ENCODE results near the gene CDKAL1.

CDKAL1 gene

GRCh38 chr6:20965276-20965675 lies 431.0 kb downstream of the CDKAL1 start:
- TF ChIP-seq CTCF (IDR thresholded peaks at IDR 0.05), result no peak
- intact Hi-C loops (cut with DNase I; ENCODE audit: low total_unique reads), result no loop called here
- Histone ChIP-seq H3K4me1 (no peaks in the 10 kb centered on the region), H3K36me3 (peaks cover 0 to 8% (median 0%) of the 10 kb centered on the region in 3 donors), H3K27ac (no peak overlapping the region), H3K9me3 (peaks cover 0 to 16% (median 0%) of the 10 kb centered on the region in 3 donors), H3K4me3 (no peak overlapping the region), H3K27me3 (no peaks in the 10 kb centered on the region)
- no peak for DNase-seq

DNA sequence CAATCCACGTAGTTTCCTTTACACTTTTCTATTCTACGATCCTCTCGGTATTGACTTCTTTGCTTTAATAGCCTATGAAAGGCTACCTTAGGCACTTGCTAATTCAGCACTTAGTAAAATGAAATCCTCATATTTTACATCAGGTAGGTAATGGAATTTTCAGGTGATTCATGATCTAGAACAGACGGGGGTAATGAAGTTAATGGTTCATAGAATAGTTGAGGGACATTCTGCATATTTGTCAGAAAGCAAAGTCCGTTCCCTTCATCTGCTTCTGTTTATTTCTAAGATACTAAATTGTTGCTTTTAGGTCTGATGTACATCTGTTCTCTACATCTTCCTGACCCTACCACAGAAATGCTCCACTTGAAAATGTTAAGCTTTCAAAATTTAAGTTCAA lies 431.7 kb downstream of the CDKAL1 start:
- Histone ChIP-seq H3K27me3 (no peaks in the 10 kb centered on the region), H3K36me3 (peaks cover 0 to 8% (median 0%) of the 10 kb centered on the region in 3 donors), H3K4me3 (no peak overlapping the region), H3K27ac (no peak overlapping the region), H3K9me3 (peaks cover 0 to 16% (median 0%) of the 10 kb centered on the region in 3 donors), H3K4me1 (no peaks in the 10 kb centered on the region)
- no peak for DNase-seq
- intact Hi-C loops (cut with DNase I; ENCODE audit: low total_unique reads), result no loop called here
- no peak for TF ChIP-seq CTCF (IDR thresholded peaks at IDR 0.05)

GRCh38 chr6:20969551-20969950 lies 435.3 kb downstream of the CDKAL1 start:
- no peak for TF ChIP-seq CTCF (IDR thresholded peaks at IDR 0.05)
- Histone ChIP-seq H3K36me3 (peaks cover 0 to 8% (median 0%) of the 10 kb centered on the region in 3 donors), H3K4me1 (no peaks in the 10 kb centered on the region), H3K27ac (no peak overlapping the region), H3K27me3 (no peaks in the 10 kb centered on the region), H3K9me3 (peaks cover 0 to 16% (median 0%) of the 10 kb centered on the region in 3 donors), H3K4me3 (no peak overlapping the region)
- intact Hi-C loops (cut with DNase I; ENCODE audit: low total_unique reads), result no loop called here
- no peak for DNase-seq

DNA sequence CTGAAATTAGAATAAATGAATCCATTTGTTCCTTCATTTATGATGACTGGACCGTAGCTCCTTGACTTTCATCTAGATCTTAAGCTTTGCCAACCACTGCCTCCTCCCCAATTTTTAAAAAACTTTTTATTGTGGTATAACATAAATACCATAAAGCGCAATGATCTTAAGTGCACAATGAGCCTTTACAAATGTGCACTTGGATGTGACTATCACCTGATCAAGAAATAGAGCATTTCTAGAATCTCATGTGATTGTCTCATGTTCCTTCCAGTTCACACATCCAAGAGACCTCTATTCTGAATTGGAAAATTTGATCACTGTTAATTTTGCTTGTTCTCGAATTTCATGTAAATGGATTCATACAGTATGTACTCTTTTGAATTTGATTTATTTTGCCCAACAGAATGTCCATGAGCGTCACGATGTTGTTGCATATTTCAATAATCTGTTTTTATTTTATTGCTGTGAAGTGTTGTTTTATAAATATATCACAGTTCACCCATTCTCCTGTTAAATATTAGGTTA lies 442.2 kb downstream of the CDKAL1 start:
- Histone ChIP-seq H3K27me3 (no peaks in the 10 kb centered on the region), H3K27ac (no peak overlapping the region), H3K4me3 (no peak overlapping the region), H3K36me3 (no peaks in the 10 kb centered on the region), H3K4me1 (no peaks in the 10 kb centered on the region), H3K9me3 (no peaks in the 10 kb centered on the region)
- no peak for TF ChIP-seq CTCF (IDR thresholded peaks at IDR 0.05)
- intact Hi-C loops (cut with DNase I; ENCODE audit: low total_unique reads), result no loop called here
- DNase-seq, result no peak

GRCh38 chr6:20978151-20978614 lies 443.9 kb downstream of the CDKAL1 start:
- Histone ChIP-seq H3K4me3 (no peak overlapping the region), H3K36me3 (no peaks in the 10 kb centered on the region), H3K27me3 (no peaks in the 10 kb centered on the region), H3K9me3 (no peaks in the 10 kb centered on the region), H3K27ac (no peak overlapping the region), H3K4me1 (no peaks in the 10 kb centered on the region)
- intact Hi-C loops (cut with DNase I; ENCODE audit: low total_unique reads), result no loop called here
- no peak for TF ChIP-seq CTCF (IDR thresholded peaks at IDR 0.05)
- DNase-seq, result no peak

DNA sequence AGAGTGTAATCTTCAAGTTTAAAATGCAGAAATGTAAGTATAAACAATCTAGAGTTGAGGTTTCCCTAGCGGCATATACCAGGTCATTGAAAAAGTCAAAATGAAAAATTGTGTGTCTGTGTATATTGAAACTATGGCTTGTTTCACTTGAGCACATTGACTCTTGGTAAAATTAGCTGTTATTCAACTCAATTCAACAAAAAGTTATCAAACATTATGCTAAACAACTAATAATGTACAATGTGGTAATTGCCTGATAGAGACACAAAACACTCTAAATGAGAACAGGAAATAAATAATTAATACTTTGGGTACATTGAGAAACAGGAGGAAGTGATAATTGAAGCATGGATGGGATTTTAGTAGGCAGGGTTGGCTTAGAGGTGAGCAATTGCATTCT lies 444.8 kb downstream of the CDKAL1 start:
- H3K4me1 ChIP-seq, result no peaks in the 10 kb centered on the region
- intact Hi-C loops (cut with DNase I; ENCODE audit: low total_unique reads), result no loop called here
- peaks cover 0 to 3% (median 0%) of the 10 kb centered on the region in 3 donors for H3K36me3 ChIP-seq
- no peaks in the 10 kb centered on the region for H3K27me3 ChIP-seq
- DNase-seq, result no peak
- H3K9me3 ChIP-seq, result peaks cover 0 to 5% (median 2%) of the 10 kb centered on the region in 3 donors
- no peak for TF ChIP-seq CTCF (IDR thresholded peaks at IDR 0.05)
- H3K4me3 ChIP-seq, result no peak overlapping the region
- no peak overlapping the region for H3K27ac ChIP-seq

Measured in tibial artery (tissue), 4 donors.